Hepatocyte (in vitro differentiated cells): ENCODE data around the gene ZNF792.
"Not testable (repeated sequence)": the region's sequence is repeated elsewhere in the genome, so short reads cannot be mapped to it uniquely, and the experiment has no call there.

Source experiments
- EZH2 ChIP-seq: fragments of 200-600 bp; sonication (generic); IDR thresholded peaks from 2 replicates; pipeline ENCODE4 v1.6.1; 2016; ENCODE audit warnings: antibody characterized with exemption, mild to moderate bottlenecking, borderline replicate concordance
- TF ChIP-seq, protein P1 (sequence below): fragments of 200-600 bp; sonication (generic); IDR thresholded peaks from 2 replicates; pipeline ENCODE4 v1.5.1; 2016; ENCODE audit warnings: antibody characterized with exemption, mild to moderate bottlenecking; ENCODE audit not compliant: poor library complexity

DNA sequence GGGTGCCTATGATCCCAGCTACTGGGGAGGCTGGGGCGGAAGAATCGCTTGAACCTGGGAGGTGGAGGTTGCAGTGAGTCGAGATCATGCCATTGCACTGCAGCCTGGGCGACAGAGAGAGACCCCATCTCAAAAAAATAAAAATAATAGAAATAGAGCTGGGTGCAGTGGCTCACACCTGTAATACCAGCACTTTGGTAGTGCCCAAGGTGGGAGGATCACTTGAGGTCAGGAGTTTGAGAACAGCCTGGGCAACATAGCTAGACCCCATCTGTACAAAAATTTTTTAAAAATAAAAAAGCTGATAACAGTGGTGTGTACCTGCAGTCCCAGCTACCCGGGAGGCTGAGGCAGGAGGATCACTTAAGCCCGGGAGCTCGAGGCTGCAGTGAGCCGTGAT lies 43.4 kb upstream of the ZNF792 start:
- TF ChIP-seq, protein P1, sequence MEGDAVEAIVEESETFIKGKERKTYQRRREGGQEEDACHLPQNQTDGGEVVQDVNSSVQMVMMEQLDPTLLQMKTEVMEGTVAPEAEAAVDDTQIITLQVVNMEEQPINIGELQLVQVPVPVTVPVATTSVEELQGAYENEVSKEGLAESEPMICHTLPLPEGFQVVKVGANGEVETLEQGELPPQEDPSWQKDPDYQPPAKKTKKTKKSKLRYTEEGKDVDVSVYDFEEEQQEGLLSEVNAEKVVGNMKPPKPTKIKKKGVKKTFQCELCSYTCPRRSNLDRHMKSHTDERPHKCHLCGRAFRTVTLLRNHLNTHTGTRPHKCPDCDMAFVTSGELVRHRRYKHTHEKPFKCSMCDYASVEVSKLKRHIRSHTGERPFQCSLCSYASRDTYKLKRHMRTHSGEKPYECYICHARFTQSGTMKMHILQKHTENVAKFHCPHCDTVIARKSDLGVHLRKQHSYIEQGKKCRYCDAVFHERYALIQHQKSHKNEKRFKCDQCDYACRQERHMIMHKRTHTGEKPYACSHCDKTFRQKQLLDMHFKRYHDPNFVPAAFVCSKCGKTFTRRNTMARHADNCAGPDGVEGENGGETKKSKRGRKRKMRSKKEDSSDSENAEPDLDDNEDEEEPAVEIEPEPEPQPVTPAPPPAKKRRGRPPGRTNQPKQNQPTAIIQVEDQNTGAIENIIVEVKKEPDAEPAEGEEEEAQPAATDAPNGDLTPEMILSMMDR = not testable (repeated sequence)
- TF ChIP-seq EZH2 = not testable (repeated sequence)
